ENCODE results near the gene TBX2. TPM values are rescaled to one million over a fixed set of nuclear protein-coding genes. Genes with fewer than 3 reads are reported as not detected.
A peak's percentile ranks its signal among the peaks of the same experiment; 100 is the strongest.

TBX2 gene
- total RNA-seq, 1 donor from 2014 or later = 0.23 TPM

DNA sequence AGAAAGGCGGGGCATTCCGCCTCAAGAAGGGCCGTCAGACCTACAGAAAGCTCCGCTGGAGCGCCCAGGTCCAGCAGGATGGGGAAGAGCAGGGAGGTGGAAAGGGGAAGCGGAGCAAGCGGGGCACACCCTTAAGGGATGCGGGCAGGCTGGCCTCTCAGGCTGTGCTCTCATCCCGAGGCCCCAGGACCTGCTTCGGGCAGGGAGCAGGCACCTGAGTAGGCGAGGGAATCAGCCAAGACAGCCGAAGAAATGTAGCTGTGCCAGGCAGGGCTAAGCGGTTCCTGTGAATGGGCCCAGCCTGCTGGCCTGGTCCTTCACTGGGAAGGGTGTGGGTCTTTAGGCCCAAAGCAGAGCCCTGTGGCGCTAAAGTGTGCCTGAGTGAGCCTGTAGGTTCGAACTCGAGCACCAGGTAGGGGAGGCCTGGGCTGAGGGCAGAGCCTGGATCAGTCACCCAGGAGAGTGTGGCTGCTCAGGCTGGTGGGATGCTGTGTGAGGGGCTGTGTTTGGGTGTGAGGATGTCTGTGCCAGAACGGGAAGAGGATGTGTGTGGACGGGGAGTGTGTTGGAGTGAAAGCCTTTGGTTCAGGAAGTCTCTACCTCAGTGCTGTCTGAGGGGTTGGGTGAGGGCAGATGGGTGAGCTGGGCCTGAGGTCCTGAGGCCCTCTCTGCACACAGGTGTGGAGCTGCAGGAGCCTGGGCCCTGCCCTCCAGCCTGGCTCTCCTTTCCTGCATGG, 55.8 kb downstream of the TBX2 start:
- peaks cover 47% of the 10 kb centered on the region for H3K4me1 Mint-ChIP-seq (ENCODE audit: unreplicated experiment)
- TF ChIP-seq, protein P1, sequence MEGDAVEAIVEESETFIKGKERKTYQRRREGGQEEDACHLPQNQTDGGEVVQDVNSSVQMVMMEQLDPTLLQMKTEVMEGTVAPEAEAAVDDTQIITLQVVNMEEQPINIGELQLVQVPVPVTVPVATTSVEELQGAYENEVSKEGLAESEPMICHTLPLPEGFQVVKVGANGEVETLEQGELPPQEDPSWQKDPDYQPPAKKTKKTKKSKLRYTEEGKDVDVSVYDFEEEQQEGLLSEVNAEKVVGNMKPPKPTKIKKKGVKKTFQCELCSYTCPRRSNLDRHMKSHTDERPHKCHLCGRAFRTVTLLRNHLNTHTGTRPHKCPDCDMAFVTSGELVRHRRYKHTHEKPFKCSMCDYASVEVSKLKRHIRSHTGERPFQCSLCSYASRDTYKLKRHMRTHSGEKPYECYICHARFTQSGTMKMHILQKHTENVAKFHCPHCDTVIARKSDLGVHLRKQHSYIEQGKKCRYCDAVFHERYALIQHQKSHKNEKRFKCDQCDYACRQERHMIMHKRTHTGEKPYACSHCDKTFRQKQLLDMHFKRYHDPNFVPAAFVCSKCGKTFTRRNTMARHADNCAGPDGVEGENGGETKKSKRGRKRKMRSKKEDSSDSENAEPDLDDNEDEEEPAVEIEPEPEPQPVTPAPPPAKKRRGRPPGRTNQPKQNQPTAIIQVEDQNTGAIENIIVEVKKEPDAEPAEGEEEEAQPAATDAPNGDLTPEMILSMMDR (IDR thresholded peaks at IDR 0.05; ENCODE audit: unreplicated experiment) = no peak
- no peak overlapping the region for H3K4me3 Mint-ChIP-seq (ENCODE audit: unreplicated experiment)
- DNase-seq (ENCODE audit: low spot score) = no peak
- no peak overlapping the region for H3K27ac Mint-ChIP-seq (ENCODE audit: unreplicated experiment)
- H3K27me3 Mint-ChIP-seq (ENCODE audit: unreplicated experiment) = peaks cover 52% of the 10 kb centered on the region
- peaks cover 3% of the 10 kb centered on the region for H3K9me3 Mint-ChIP-seq (ENCODE audit: unreplicated experiment)
- H3K36me3 Mint-ChIP-seq (ENCODE audit: low read depth, unreplicated experiment) = peaks cover 7% of the 10 kb centered on the region

GRCh38 chr17:61456061-61456681, 56.5 kb downstream of the TBX2 start:
- TF ChIP-seq, protein P1 (IDR thresholded peaks at IDR 0.05; ENCODE audit: unreplicated experiment) = no peak
- Mint-ChIP-seq H3K27me3 (ENCODE audit: unreplicated experiment) (peaks cover 54% of the 10 kb centered on the region), H3K9me3 (ENCODE audit: unreplicated experiment) (peaks cover 3% of the 10 kb centered on the region), H3K36me3 (ENCODE audit: low read depth, unreplicated experiment) (peaks cover 7% of the 10 kb centered on the region), H3K27ac (ENCODE audit: unreplicated experiment) (no peak overlapping the region), H3K4me3 (ENCODE audit: unreplicated experiment) (no peak overlapping the region), H3K4me1 (ENCODE audit: unreplicated experiment) (peaks cover 46% of the 10 kb centered on the region)
- no peak for DNase-seq (ENCODE audit: low spot score)

DNA sequence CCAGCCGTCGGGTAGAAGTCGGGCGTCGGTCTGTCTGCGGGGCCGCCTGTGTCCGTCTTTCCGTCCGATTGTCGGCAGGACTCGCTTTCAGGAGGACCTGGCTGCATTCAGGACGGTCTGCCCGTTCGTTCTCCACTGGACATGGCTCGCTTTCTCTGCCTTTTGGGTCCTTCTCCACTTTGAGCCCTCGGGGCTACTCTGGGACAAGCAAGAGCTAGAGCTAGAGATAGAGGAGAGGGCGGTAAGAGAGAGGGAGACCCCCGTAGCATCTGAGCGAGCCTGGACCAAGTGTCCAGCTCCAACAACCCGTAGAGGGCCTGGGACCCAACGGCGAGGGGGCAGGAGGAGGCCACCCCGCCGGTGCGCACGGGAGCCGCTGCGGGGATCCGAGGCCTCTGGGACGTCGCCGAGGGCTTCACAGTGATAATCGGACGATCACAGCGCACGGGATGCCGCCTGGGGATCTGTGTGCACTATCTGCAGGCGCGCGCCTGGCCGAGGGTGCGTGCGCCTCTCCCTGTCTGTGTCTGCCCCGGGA, 57.1 kb downstream of the TBX2 start:
- no peak for DNase-seq (ENCODE audit: low spot score)
- Mint-ChIP-seq H3K36me3 (ENCODE audit: low read depth, unreplicated experiment) (peaks cover 7% of the 10 kb centered on the region), H3K9me3 (ENCODE audit: unreplicated experiment) (peaks cover 3% of the 10 kb centered on the region), H3K27me3 (ENCODE audit: unreplicated experiment) (peaks cover 59% of the 10 kb centered on the region), H3K4me3 (ENCODE audit: unreplicated experiment) (no peak overlapping the region), H3K27ac (ENCODE audit: unreplicated experiment) (no peak overlapping the region), H3K4me1 (ENCODE audit: unreplicated experiment) (peaks cover 48% of the 10 kb centered on the region)
- TF ChIP-seq, protein P1 (IDR thresholded peaks at IDR 0.05; ENCODE audit: unreplicated experiment) = no peak

DNA sequence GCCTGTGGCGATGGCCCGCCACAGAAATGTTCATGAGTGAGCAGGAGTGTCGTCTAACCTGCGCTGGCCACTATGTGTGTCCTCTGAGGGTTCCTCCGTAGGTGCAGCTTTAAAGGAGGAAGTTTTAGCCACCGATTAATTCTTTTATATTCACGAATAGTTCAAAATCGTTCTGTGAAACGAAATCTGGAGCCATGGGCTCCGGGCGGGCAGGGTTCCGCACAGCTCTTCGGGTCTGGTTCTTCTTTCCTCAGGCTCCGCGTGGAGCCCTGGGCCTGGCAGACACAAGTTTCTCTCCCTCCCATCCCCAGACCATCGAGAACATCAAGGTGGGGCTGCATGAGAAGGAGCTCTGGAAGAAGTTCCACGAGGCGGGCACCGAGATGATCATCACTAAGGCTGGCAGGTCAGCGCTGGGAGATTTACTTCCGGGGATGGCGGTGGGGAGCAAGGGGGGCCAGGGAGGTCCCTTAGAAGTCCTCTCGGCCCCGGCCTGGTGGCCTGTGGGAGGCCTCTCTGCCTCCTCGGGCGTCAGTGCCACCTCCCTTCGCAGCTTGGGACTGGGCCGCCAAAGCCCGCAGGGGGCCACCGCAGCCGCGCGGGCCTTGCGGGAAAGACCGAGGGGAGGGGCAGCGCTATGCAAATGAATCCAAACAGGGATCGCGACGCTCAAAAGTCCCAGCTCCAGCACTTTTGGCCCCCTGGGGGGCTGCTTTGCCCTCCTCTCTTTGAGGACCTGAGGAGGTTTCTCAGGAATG, 57.8 kb downstream of the TBX2 start:
- H3K4me3 Mint-ChIP-seq (ENCODE audit: unreplicated experiment) = peak overlapping the region; percentile 33
- no peak for DNase-seq (ENCODE audit: low spot score)
- no peak overlapping the region for H3K27ac Mint-ChIP-seq (ENCODE audit: unreplicated experiment)
- H3K9me3 Mint-ChIP-seq (ENCODE audit: unreplicated experiment) = peaks cover 3% of the 10 kb centered on the region
- peaks cover 7% of the 10 kb centered on the region for H3K36me3 Mint-ChIP-seq (ENCODE audit: low read depth, unreplicated experiment)
- H3K27me3 Mint-ChIP-seq (ENCODE audit: unreplicated experiment) = peaks cover 59% of the 10 kb centered on the region
- H3K4me1 Mint-ChIP-seq (ENCODE audit: unreplicated experiment) = peaks cover 49% of the 10 kb centered on the region
- TF ChIP-seq, protein P1 (IDR thresholded peaks at IDR 0.05; ENCODE audit: unreplicated experiment) = no peak
